Activated CD4-positive, alpha-beta T cell treated with anti-CD3 and anti-CD28 coated beads, Interleukin-2, amount 50 U/mL, for 16 hours (primary cell): ENCODE data around the gene CTSA.
"Not testable (repeated sequence)": the region's sequence is repeated elsewhere in the genome, so short reads cannot be mapped to it uniquely, and the experiment has no call there.

ENCODE experiments used
- DNase-seq: peaks from one replicate; pipeline ENCODE4 v3.0.0-alpha.2; 2020

The CTSA gene

GRCh38 chr20:45897289-45897688 lies 6.2 kb downstream of the CTSA start:
- no peak for DNase-seq

- DNase-seq, result no peak
Observed at GRCh38 chr20:45897692-45898091, 6.6 kb downstream of the CTSA start.

- DNase-seq, result no peak
Observed at GRCh38 chr20:45898285-45898684, 7.2 kb downstream of the CTSA start.

GRCh38 chr20:45899046-45899835 lies 8.1 kb downstream of the CTSA start:
- DNase-seq, result no peak

GRCh38 chr20:45901332-45901731 lies 10.2 kb downstream of the CTSA start:
- DNase-seq, result not testable (repeated sequence)

GRCh38 chr20:45902199-45902701 lies 11.1 kb downstream of the CTSA start:
- no peak for DNase-seq

- DNase-seq, result no peak
Observed at GRCh38 chr20:45904583-45905504, 13.7 kb downstream of the CTSA start.

GRCh38 chr20:45905505-45906079 lies 14.5 kb downstream of the CTSA start:
- no peak for DNase-seq

GRCh38 chr20:45907219-45907948 lies 16.2 kb downstream of the CTSA start:
- DNase-seq, result no peak

- DNase-seq, result no peak
Observed at GRCh38 chr20:45908084-45908483, 16.9 kb downstream of the CTSA start.

GRCh38 chr20:45909336-45909808 lies 18.2 kb downstream of the CTSA start:
- no peak for DNase-seq

GRCh38 chr20:45909817-45910669 lies 18.9 kb downstream of the CTSA start:
- DNase-seq, result no peak

- peak; percentile 97 for DNase-seq
Observed at GRCh38 chr20:45910670-45911485, 19.7 kb downstream of the CTSA start.

- DNase-seq, result peak; percentile 24
Observed at GRCh38 chr20:45911486-45912343, 20.6 kb downstream of the CTSA start, which contains the start of gene PLTP. TSS of gene PLTP (minus strand) at chr20:45912155. CDS start at chr20:45911452, 703 bp downstream.

- no peak for DNase-seq
Observed at GRCh38 chr20:45912344-45912682, 21.2 kb downstream of the CTSA start.

- no peak for DNase-seq
Observed at GRCh38 chr20:45913116-45913515, 22.0 kb downstream of the CTSA start.

- DNase-seq, result no peak
Observed at GRCh38 chr20:45917790-45918141, 26.6 kb downstream of the CTSA start.

GRCh38 chr20:45918182-45918737 lies 27.1 kb downstream of the CTSA start:
- DNase-seq, result no peak
